ENCODE results near the gene TLR9. TPM values are rescaled to one million over a fixed set of nuclear protein-coding genes. Genes with fewer than 3 reads are reported as not detected.
A peak's percentile ranks its signal among the peaks of the same experiment; 100 is the strongest.

TLR9 gene
- total RNA-seq, 1 donor from 2014 or later = not detected

- H3K4me3 ChIP-seq (ENCODE audit: low read depth, low read length) = no peak overlapping the region
- DNase-seq (ENCODE audit: low read depth) = no peak
- no peak for TF ChIP-seq CTCF (conservative IDR thresholded peaks at IDR 0.05; ENCODE audit: low read depth, low read length)
These were observed 5.0 kb upstream of the TLR9 start for GRCh38 chr3:52230461-52230860.

GRCh38 chr3:52229656-52230055 lies 4.2 kb upstream of the TLR9 start:
- DNase-seq (ENCODE audit: low read depth) = no peak
- no peak for TF ChIP-seq CTCF (conservative IDR thresholded peaks at IDR 0.05; ENCODE audit: low read depth, low read length)
- H3K4me3 ChIP-seq (ENCODE audit: low read depth, low read length) = no peak overlapping the region

- H3K4me3 ChIP-seq (ENCODE audit: low read depth, low read length) = no peak overlapping the region
- no peak for DNase-seq (ENCODE audit: low read depth)
- TF ChIP-seq CTCF (conservative IDR thresholded peaks at IDR 0.05; ENCODE audit: low read depth, low read length) = no peak
These were observed 3.4 kb upstream of the TLR9 start for GRCh38 chr3:52228751-52229291.

- DNase-seq (ENCODE audit: low read depth) = no peak
- TF ChIP-seq CTCF (conservative IDR thresholded peaks at IDR 0.05; ENCODE audit: low read depth, low read length) = no peak
These were observed 2.8 kb upstream of the TLR9 start for GRCh38 chr3:52228266-52228665.

GRCh38 chr3:52227766-52228165 lies 2.3 kb upstream of the TLR9 start:
- H3K4me3 ChIP-seq (ENCODE audit: low read depth, low read length) = no peak overlapping the region
- DNase-seq (ENCODE audit: low read depth) = no peak
- TF ChIP-seq CTCF (conservative IDR thresholded peaks at IDR 0.05; ENCODE audit: low read depth, low read length) = no peak

More at GRCh38 chr3:52228266-52228665, 2.8 kb upstream of the TLR9 start:
- no peak overlapping the region for H3K4me3 ChIP-seq (ENCODE audit: low read depth, low read length)

- no peak for DNase-seq (ENCODE audit: low read depth)
- peak; percentile 22 for TF ChIP-seq CTCF (conservative IDR thresholded peaks at IDR 0.05; ENCODE audit: low read depth, low read length)
These were observed 1.7 kb upstream of the TLR9 start for GRCh38 chr3:52227117-52227516.

GRCh38 chr3:52226229-52226817 lies 878 bp upstream of the TLR9 start:
- no peak overlapping the region for H3K4me3 ChIP-seq (ENCODE audit: low read depth, low read length)
- DNase-seq (ENCODE audit: low read depth) = no peak
- no peak for TF ChIP-seq CTCF (conservative IDR thresholded peaks at IDR 0.05; ENCODE audit: low read depth, low read length)

More at GRCh38 chr3:52227117-52227516, 1.7 kb upstream of the TLR9 start:
- no peak overlapping the region for H3K4me3 ChIP-seq (ENCODE audit: low read depth, low read length)
